GM11168 (cell line): ENCODE results near the gene PPIA.

ENCODE experiments used
- in situ Hi-C: fragments of 300-500 bp; cut with MboI; formaldehyde crosslinking; loops from one replicate; pipeline ENCODE4 v1.12.0; 2022; ENCODE audit warnings: low sequenced_read_pairs; ENCODE audit not compliant: unreplicated experiment

Gene PPIA

GRCh38 chr7:44796504-44797328 lies at the start of gene PPIA:
Gene PPIA (plus strand): TSS chr7:44796681. CDS start chr7:44796725, 44 bp downstream.
- in situ Hi-C loops = no loop called here

- in situ Hi-C loops = no loop called here
Observed at GRCh38 chr7:44748045-44748947, 48.2 kb upstream of the PPIA start, which contains the start of gene ZMIZ2. Gene ZMIZ2 (plus strand): TSS chr7:44748847. CDS start chr7:44756250, 7,403 bp downstream.

- in situ Hi-C loops = no loop called here
Observed at GRCh38 chr7:44748948-44749731, 47.3 kb upstream of the PPIA start.

- in situ Hi-C loops = loop anchor here (25.0 kb wide), 1 partner anchor 163 kb away; the partner anchor contains the start of gene TMED4
Observed at GRCh38 chr7:44749992-44750391, 46.5 kb upstream of the PPIA start.

- in situ Hi-C loops = loop anchor here (25.0 kb wide), 1 partner anchor 163 kb away; the partner anchor contains the start of gene TMED4
Observed at GRCh38 chr7:44750424-44750823, 46.1 kb upstream of the PPIA start.

- in situ Hi-C loops = loop anchor here (25.0 kb wide), 1 partner anchor 164 kb away; the partner anchor contains the start of gene TMED4
Observed at GRCh38 chr7:44750921-44751571, 45.4 kb upstream of the PPIA start.

GRCh38 chr7:44752822-44753221 lies 43.7 kb upstream of the PPIA start:
- in situ Hi-C loops = loop anchor here (25.0 kb wide), 1 partner anchor 166 kb away; the partner anchor contains the start of gene TMED4

- in situ Hi-C loops = loop anchor here (25.0 kb wide), 1 partner anchor 168 kb away; the partner anchor contains the start of gene TMED4
Observed at GRCh38 chr7:44754802-44755697, 41.4 kb upstream of the PPIA start.

- in situ Hi-C loops = loop anchor here (25.0 kb wide), 1 partner anchor 169 kb away; the partner anchor contains the start of gene TMED4
Observed at GRCh38 chr7:44755698-44756627, 40.5 kb upstream of the PPIA start.

- in situ Hi-C loops = loop anchor here (25.0 kb wide), 1 partner anchor 170 kb away; the partner anchor contains the start of gene TMED4
Observed at GRCh38 chr7:44756904-44757303, 39.6 kb upstream of the PPIA start.

GRCh38 chr7:44757311-44757710 lies 39.2 kb upstream of the PPIA start:
- in situ Hi-C loops = loop anchor here (25.0 kb wide), 1 partner anchor 170 kb away; the partner anchor contains the start of gene TMED4

GRCh38 chr7:44757739-44758138 lies 38.7 kb upstream of the PPIA start:
- in situ Hi-C loops = loop anchor here (25.0 kb wide), 1 partner anchor 170 kb away; the partner anchor contains the start of gene TMED4

- in situ Hi-C loops = loop anchor here (25.0 kb wide), 1 partner anchor 172 kb away; the partner anchor contains the start of gene TMED4
Observed at GRCh38 chr7:44759246-44759645, 37.2 kb upstream of the PPIA start.

- in situ Hi-C loops = loop anchor here (25.0 kb wide), 1 partner anchor 173 kb away; the partner anchor contains the start of gene TMED4
Observed at GRCh38 chr7:44760034-44760580, 36.4 kb upstream of the PPIA start.

GRCh38 chr7:44761207-44762161 lies 35.0 kb upstream of the PPIA start:
- in situ Hi-C loops = loop anchor here (25.0 kb wide), 1 partner anchor 174 kb away; the partner anchor contains the start of gene TMED4
